Measurements from ENCODE around the gene ARHGEF4.

The ARHGEF4 gene

GRCh38 chr2:130836501-130837174, at the start of gene ARHGEF4:
TSS of gene ARHGEF4 (plus strand) at chr2:130836914. CDS start at chr2:130836954, 40 bp downstream.
- DNase-seq (ENCODE audit: low read depth): peak; percentile 9
- peaks cover 53% of the 10 kb centered on the region for H3K27me3 ChIP-seq (replicated peaks; ENCODE audit: control insufficient read depth, insufficient read depth, low read length)
- H3K4me3 ChIP-seq (ENCODE audit: low read length): peak within 1 kb of the TSS; percentile 11

DNA sequence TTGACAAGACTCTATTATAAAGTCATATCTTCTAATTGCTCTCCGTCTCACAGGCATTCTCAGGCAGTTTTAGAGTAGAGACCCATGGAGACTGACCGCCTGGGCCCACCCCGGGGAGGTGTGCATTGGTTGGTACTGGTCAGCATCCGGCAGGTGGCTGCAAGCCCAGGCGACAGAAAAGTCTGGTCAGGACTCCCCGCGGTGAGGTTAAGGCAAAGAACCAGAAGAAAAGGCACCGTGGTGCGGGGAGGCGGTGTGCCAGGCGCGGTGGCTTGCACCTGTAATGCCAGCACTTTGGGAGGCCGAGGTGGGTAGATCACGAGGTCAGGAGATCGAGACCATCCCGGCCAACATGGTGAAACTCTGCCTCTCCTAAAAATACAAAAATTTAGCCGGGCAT, 48.9 kb upstream of the ARHGEF4 start:
- Histone ChIP-seq H3K9me3 (ENCODE audit: control insufficient read depth, low read length) (no peaks in the 10 kb centered on the region), H3K27me3 (replicated peaks; ENCODE audit: control insufficient read depth, insufficient read depth, low read length) (peaks cover 26% of the 10 kb centered on the region), H3K4me1 (ENCODE audit: control insufficient read depth, insufficient read depth, low read length) (no peaks in the 10 kb centered on the region), H3K9ac (ENCODE audit: low read length) (no peak overlapping the region), H3K4me3 (ENCODE audit: low read length) (no peak overlapping the region), H3K36me3 (ENCODE audit: control insufficient read depth, insufficient read depth, low read length, severe bottlenecking) (no peaks in the 10 kb centered on the region)
- DNase-seq (ENCODE audit: low read depth): no peak

More at GRCh38 chr2:130836501-130837174, at the start of gene ARHGEF4:
- Histone ChIP-seq H3K9me3 (ENCODE audit: control insufficient read depth, low read length) (no peaks in the 10 kb centered on the region), H3K4me1 (ENCODE audit: control insufficient read depth, insufficient read depth, low read length) (no peaks in the 10 kb centered on the region), H3K9ac (ENCODE audit: low read length) (no peak within 1 kb of the TSS), H3K36me3 (ENCODE audit: control insufficient read depth, insufficient read depth, low read length, severe bottlenecking) (no peaks in the 10 kb centered on the region)

GRCh38 chr2:130790312-130790711, 46.4 kb upstream of the ARHGEF4 start:
- no peak for DNase-seq (ENCODE audit: low read depth)
- no peak overlapping the region for H3K4me3 ChIP-seq (ENCODE audit: low read length)
- H3K9me3 ChIP-seq (ENCODE audit: control insufficient read depth, low read length): no peaks in the 10 kb centered on the region
- peaks cover 30% of the 10 kb centered on the region for H3K27me3 ChIP-seq (replicated peaks; ENCODE audit: control insufficient read depth, insufficient read depth, low read length)
- H3K36me3 ChIP-seq (ENCODE audit: control insufficient read depth, insufficient read depth, low read length, severe bottlenecking): no peaks in the 10 kb centered on the region
- H3K4me1 ChIP-seq (ENCODE audit: control insufficient read depth, insufficient read depth, low read length): peaks cover under 1% of the 10 kb centered on the region
- H3K9ac ChIP-seq (ENCODE audit: low read length): no peak overlapping the region

DNA sequence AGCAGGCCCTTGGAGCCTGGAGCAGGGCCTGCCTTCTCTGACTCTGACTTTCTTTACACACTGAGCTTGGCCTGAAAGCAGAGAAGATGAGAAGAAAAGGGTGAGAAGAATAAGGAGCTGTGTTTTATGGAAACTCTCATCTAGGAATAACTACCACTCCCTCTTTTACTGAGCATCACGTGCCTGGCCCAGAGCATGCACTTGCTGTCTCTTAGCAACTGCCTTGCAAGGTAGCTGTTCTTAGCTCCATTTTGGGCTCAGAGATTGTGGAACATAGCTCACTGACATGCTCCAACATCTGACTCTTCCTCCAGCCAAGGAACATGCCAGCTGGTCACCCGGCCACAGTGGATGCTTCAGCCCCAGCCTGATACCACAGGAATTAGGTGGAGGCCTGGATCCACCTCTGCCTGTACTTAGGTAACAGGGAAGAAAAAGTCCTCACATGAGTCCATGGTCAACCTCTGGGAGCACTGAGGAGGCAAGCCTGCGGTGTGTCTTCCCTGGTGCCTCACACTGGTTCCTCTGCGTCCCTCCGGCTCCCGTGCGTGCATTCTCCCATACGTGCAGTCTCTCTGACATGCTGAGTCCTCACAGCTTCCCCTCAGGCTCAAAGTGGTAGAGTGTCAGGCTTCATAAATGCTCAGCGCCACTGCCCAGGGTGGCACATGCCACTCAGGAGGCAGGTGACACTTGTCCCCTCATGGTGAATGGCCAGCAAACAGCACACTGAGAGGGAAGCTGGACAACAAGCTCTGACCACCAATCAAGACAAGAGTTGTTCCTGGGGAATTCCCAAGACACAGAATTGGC, 45.7 kb upstream of the ARHGEF4 start:
- no peak overlapping the region for H3K9ac ChIP-seq (ENCODE audit: low read length)
- no peaks in the 10 kb centered on the region for H3K36me3 ChIP-seq (ENCODE audit: control insufficient read depth, insufficient read depth, low read length, severe bottlenecking)
- H3K9me3 ChIP-seq (ENCODE audit: control insufficient read depth, low read length): no peaks in the 10 kb centered on the region
- H3K4me3 ChIP-seq (ENCODE audit: low read length): no peak overlapping the region
- H3K4me1 ChIP-seq (ENCODE audit: control insufficient read depth, insufficient read depth, low read length): peaks cover 3% of the 10 kb centered on the region
- peaks cover 30% of the 10 kb centered on the region for H3K27me3 ChIP-seq (replicated peaks; ENCODE audit: control insufficient read depth, insufficient read depth, low read length)
- no peak for DNase-seq (ENCODE audit: low read depth)

GRCh38 chr2:130791617-130791939, 45.1 kb upstream of the ARHGEF4 start:
- no peak for DNase-seq (ENCODE audit: low read depth)
- no peak overlapping the region for H3K4me3 ChIP-seq (ENCODE audit: low read length)
- no peak overlapping the region for H3K9ac ChIP-seq (ENCODE audit: low read length)
- H3K4me1 ChIP-seq (ENCODE audit: control insufficient read depth, insufficient read depth, low read length): peaks cover 3% of the 10 kb centered on the region
- H3K9me3 ChIP-seq (ENCODE audit: control insufficient read depth, low read length): no peaks in the 10 kb centered on the region
- H3K27me3 ChIP-seq (replicated peaks; ENCODE audit: control insufficient read depth, insufficient read depth, low read length): peaks cover 33% of the 10 kb centered on the region
- H3K36me3 ChIP-seq (ENCODE audit: control insufficient read depth, insufficient read depth, low read length, severe bottlenecking): no peaks in the 10 kb centered on the region

GRCh38 chr2:130795431-130795830, 41.3 kb upstream of the ARHGEF4 start:
- H3K4me1 ChIP-seq (ENCODE audit: control insufficient read depth, insufficient read depth, low read length): peaks cover 10% of the 10 kb centered on the region
- H3K9me3 ChIP-seq (ENCODE audit: control insufficient read depth, low read length): no peaks in the 10 kb centered on the region
- H3K27me3 ChIP-seq (replicated peaks; ENCODE audit: control insufficient read depth, insufficient read depth, low read length): peaks cover 25% of the 10 kb centered on the region
- DNase-seq (ENCODE audit: low read depth): no peak
- no peak overlapping the region for H3K9ac ChIP-seq (ENCODE audit: low read length)
- no peak overlapping the region for H3K4me3 ChIP-seq (ENCODE audit: low read length)
- no peaks in the 10 kb centered on the region for H3K36me3 ChIP-seq (ENCODE audit: control insufficient read depth, insufficient read depth, low read length, severe bottlenecking)

DNA sequence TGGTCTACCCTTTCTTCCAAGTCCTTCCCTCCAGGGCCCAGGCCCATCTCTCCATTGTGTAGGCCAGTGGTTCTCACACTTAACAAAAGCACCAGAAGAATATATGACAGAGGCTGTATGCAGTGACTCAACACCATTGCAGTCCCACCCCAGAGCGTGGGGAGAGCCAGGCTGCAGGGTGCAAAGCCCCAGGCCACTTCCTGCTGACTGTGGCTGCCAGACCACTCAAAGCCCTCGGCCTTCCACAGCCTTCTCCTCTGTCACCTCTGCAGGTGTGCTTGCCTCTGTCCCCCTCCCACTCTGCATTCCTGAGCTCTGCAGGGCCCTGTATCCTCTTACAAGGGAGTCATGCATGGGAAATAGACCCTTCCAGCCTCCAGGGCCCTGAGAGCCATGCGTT, 40.4 kb upstream of the ARHGEF4 start:
- no peak overlapping the region for H3K9ac ChIP-seq (ENCODE audit: low read length)
- H3K4me1 ChIP-seq (ENCODE audit: control insufficient read depth, insufficient read depth, low read length): peaks cover 10% of the 10 kb centered on the region
- no peaks in the 10 kb centered on the region for H3K36me3 ChIP-seq (ENCODE audit: control insufficient read depth, insufficient read depth, low read length, severe bottlenecking)
- DNase-seq (ENCODE audit: low read depth): no peak
- H3K4me3 ChIP-seq (ENCODE audit: low read length): no peak overlapping the region
- H3K9me3 ChIP-seq (ENCODE audit: control insufficient read depth, low read length): no peaks in the 10 kb centered on the region
- H3K27me3 ChIP-seq (replicated peaks; ENCODE audit: control insufficient read depth, insufficient read depth, low read length): peaks cover 18% of the 10 kb centered on the region

GRCh38 chr2:130797493-130798435, 39.0 kb upstream of the ARHGEF4 start:
- no peaks in the 10 kb centered on the region for H3K36me3 ChIP-seq (ENCODE audit: control insufficient read depth, insufficient read depth, low read length, severe bottlenecking)
- H3K4me3 ChIP-seq (ENCODE audit: low read length): peak overlapping the region; percentile 91
- peaks cover 8% of the 10 kb centered on the region for H3K27me3 ChIP-seq (replicated peaks; ENCODE audit: control insufficient read depth, insufficient read depth, low read length)

DNA sequence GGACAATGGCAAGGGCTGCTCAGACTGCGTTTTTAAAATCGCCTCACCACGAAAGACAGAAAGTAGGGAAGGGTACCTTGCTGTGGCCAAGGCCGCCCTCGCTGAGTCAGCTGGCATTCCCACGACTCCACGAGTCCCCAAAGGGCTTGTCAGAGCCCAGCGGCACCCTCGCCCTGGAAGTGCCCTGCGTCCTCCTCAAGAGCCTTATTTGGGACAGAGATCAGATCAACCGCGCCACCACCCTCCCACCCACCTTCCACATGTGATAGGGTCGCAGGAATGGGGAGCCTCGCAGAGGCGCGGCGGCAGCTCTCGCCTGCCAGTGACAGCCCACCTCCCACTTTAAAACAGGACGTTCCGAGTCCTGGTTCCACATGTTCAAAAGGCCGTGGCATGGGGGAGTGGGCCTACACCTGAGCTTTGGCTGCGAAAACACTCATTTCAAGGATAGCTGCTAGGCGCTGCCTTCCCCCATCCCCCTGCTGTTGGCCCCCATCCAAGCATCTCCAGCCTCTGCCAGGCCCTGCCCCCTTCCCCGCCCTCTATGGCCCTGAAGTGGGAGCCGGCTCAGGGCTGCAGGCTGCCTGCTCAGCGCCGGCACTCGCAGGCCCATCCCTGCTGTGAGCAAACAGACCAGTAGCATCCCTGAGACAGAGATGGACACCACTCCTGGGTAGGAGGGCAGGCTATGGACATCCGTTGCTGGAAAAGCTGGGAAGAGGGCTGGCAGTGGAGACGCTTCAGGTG, 38.1 kb upstream of the ARHGEF4 start:
- peak overlapping the region; percentile 91 for H3K4me3 ChIP-seq (ENCODE audit: low read length)
- peaks cover 10% of the 10 kb centered on the region for H3K4me1 ChIP-seq (ENCODE audit: control insufficient read depth, insufficient read depth, low read length)
- peaks cover 5% of the 10 kb centered on the region for H3K27me3 ChIP-seq (replicated peaks; ENCODE audit: control insufficient read depth, insufficient read depth, low read length)
- no peaks in the 10 kb centered on the region for H3K36me3 ChIP-seq (ENCODE audit: control insufficient read depth, insufficient read depth, low read length, severe bottlenecking)
- H3K9ac ChIP-seq (ENCODE audit: low read length): peak overlapping the region; percentile 92
- peak; percentile 7 for DNase-seq (ENCODE audit: low read depth)
- no peaks in the 10 kb centered on the region for H3K9me3 ChIP-seq (ENCODE audit: control insufficient read depth, low read length)

More at GRCh38 chr2:130797493-130798435, 39.0 kb upstream of the ARHGEF4 start:
- Histone ChIP-seq H3K4me1 (ENCODE audit: control insufficient read depth, insufficient read depth, low read length) (peaks cover 10% of the 10 kb centered on the region), H3K9me3 (ENCODE audit: control insufficient read depth, low read length) (no peaks in the 10 kb centered on the region), H3K9ac (ENCODE audit: low read length) (peak overlapping the region; percentile 92)
- DNase-seq (ENCODE audit: low read depth): peak; percentile 98

DNA sequence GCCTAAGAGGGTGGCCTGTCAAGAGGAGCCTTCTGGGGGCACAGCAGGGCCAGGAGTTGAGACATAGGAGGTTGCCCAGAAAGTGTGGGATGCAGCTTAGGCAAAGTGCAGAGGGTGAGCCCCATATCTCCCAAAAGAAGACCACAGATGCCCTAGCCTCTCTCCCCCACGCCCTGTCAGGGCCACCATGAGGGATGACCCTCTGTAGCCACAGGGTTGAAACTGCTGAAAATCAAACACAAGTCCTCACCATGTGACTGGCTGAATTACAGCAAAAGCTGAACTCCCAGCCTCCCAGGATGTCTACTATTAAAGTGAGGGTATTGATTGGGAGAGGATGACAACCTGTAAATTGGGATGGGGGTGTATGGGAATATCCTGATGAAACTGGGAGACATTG, 37.4 kb upstream of the ARHGEF4 start:
- Histone ChIP-seq H3K4me1 (ENCODE audit: control insufficient read depth, insufficient read depth, low read length) (peaks cover 10% of the 10 kb centered on the region), H3K27me3 (replicated peaks; ENCODE audit: control insufficient read depth, insufficient read depth, low read length) (peaks cover 4% of the 10 kb centered on the region), H3K9ac (ENCODE audit: low read length) (no peak overlapping the region), H3K36me3 (ENCODE audit: control insufficient read depth, insufficient read depth, low read length, severe bottlenecking) (no peaks in the 10 kb centered on the region), H3K4me3 (ENCODE audit: low read length) (no peak overlapping the region), H3K9me3 (ENCODE audit: control insufficient read depth, low read length) (no peaks in the 10 kb centered on the region)
- DNase-seq (ENCODE audit: low read depth): no peak
